T-helper 1 cell treated with Interleukin-12 subunit alpha and Interleukin-12 subunit beta and Interleukin-4 antibody, amounts not matched to agents 30 ng/mL and 1 ng/mL, for 36 hours (primary cell): ENCODE data around the gene MOV10L1. TPM values are rescaled to one million over a fixed set of nuclear protein-coding genes. Genes with fewer than 3 reads are reported as not detected.
"Not testable (repeated sequence)": the region's sequence is repeated elsewhere in the genome, so short reads cannot be mapped to it uniquely, and the experiment has no call there.

Source experiments
- intact Hi-C: fragments of 100-400 bp; cut with micrococcal nuclease; formaldehyde crosslinking; loops from one replicate; pipeline ENCODE4 v1.15.1; 2024
- total RNA-seq: library from RNA; stranded (reverse); gene quantifications from 2 replicates; pipeline ENCODE4 v1.2.3, GENCODE V29; 2022

MOV10L1 gene
- total RNA-seq, 1 donor from 2014 or later, result not detected

- intact Hi-C loops, result not testable (repeated sequence)
Observed at GRCh38 chr22:50137277-50137676, 47.5 kb downstream of the MOV10L1 start.

GRCh38 chr22:50138041-50138440 lies 48.2 kb downstream of the MOV10L1 start:
- intact Hi-C loops, result no loop called here

- intact Hi-C loops, result no loop called here
Observed at GRCh38 chr22:50138988-50139387, 49.2 kb downstream of the MOV10L1 start.

- intact Hi-C loops, result no loop called here
Observed at GRCh38 chr22:50139843-50140415, 50.1 kb downstream of the MOV10L1 start.

GRCh38 chr22:50140615-50141014 lies 50.8 kb downstream of the MOV10L1 start:
- intact Hi-C loops, result no loop called here

GRCh38 chr22:50141462-50141861 lies 51.7 kb downstream of the MOV10L1 start:
- intact Hi-C loops, result no loop called here

GRCh38 chr22:50141891-50142363 lies 52.1 kb downstream of the MOV10L1 start:
- intact Hi-C loops, result no loop called here

GRCh38 chr22:50143096-50143495 lies 53.3 kb downstream of the MOV10L1 start:
- intact Hi-C loops, result no loop called here

GRCh38 chr22:50144005-50144614 lies 54.3 kb downstream of the MOV10L1 start:
- intact Hi-C loops, result no loop called here

GRCh38 chr22:50145721-50146438 lies 56.1 kb downstream of the MOV10L1 start:
- intact Hi-C loops, result loop anchor here (5.0 kb wide), 1 partner anchor 181 kb away; the partner anchor contains the start of gene DENND6B

GRCh38 chr22:50146439-50147238 lies 56.8 kb downstream of the MOV10L1 start:
- intact Hi-C loops, result loop anchor here (5.0 kb wide), 1 partner anchor 181 kb away; the partner anchor contains the start of gene DENND6B

- intact Hi-C loops, result loop anchor here (2.0 to 5.0 kb wide), 4 partner anchors 53 to 543 kb away; partner anchors contain the start of genes DENND6B and SELENOO
Observed at GRCh38 chr22:50147258-50148165, 57.7 kb downstream of the MOV10L1 start.

- intact Hi-C loops, result loop anchor here (2.0 to 5.0 kb wide), 4 partner anchors 53 to 543 kb away; partner anchors contain the start of genes DENND6B and SELENOO
Observed at GRCh38 chr22:50148166-50148500, 58.3 kb downstream of the MOV10L1 start.

- intact Hi-C loops, result loop anchor here (1.0 to 5.0 kb wide), 7 partner anchors 41 to 542 kb away; partner anchors contain the start of genes DENND6B and SELENOO
Observed at GRCh38 chr22:50148991-50149721, 59.4 kb downstream of the MOV10L1 start.

- intact Hi-C loops, result no loop called here
Observed at GRCh38 chr22:50150161-50151129, 60.6 kb downstream of the MOV10L1 start.

- intact Hi-C loops, result no loop called here
Observed at GRCh38 chr22:50151571-50152537, 62.0 kb downstream of the MOV10L1 start.
